Gastroesophageal sphincter (tissue), 3 donors: ENCODE data around the gene ITIH1.

ENCODE experiments used
- POLR2A ChIP-seq, 2 donors: fragments of 450-650 bp; IDR thresholded peaks; one replicate each; pipeline ENCODE4 v1.6.1; 2017; ENCODE audit warnings: antibody characterized with exemption in 2 of 2, mild to moderate bottlenecking in 2 of 2, moderate library complexity in 1 of 2
- TF ChIP-seq, protein P1 (sequence below), 4 experiments: fragments of 200-600 bp in 2 of 4; fragments of 450-650 bp in 2 of 4; sonication (generic) in 1 of 4; IDR thresholded peaks; one replicate each; pipeline ENCODE4 v1.5.1; 2017 to 2019; ENCODE audit warnings: antibody characterized with exemption in 4 of 4, mild to moderate bottlenecking in 2 of 4, moderate library complexity in 2 of 4

- TF ChIP-seq, protein P1, sequence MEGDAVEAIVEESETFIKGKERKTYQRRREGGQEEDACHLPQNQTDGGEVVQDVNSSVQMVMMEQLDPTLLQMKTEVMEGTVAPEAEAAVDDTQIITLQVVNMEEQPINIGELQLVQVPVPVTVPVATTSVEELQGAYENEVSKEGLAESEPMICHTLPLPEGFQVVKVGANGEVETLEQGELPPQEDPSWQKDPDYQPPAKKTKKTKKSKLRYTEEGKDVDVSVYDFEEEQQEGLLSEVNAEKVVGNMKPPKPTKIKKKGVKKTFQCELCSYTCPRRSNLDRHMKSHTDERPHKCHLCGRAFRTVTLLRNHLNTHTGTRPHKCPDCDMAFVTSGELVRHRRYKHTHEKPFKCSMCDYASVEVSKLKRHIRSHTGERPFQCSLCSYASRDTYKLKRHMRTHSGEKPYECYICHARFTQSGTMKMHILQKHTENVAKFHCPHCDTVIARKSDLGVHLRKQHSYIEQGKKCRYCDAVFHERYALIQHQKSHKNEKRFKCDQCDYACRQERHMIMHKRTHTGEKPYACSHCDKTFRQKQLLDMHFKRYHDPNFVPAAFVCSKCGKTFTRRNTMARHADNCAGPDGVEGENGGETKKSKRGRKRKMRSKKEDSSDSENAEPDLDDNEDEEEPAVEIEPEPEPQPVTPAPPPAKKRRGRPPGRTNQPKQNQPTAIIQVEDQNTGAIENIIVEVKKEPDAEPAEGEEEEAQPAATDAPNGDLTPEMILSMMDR (IDR thresholded peaks at IDR 0.05) = no peak
- no peak for TF ChIP-seq POLR2A (IDR thresholded peaks at IDR 0.05)
Measured at GRCh38 chr3:52782412-52783210, 5.2 kb downstream of the ITIH1 start.
